Activated CD8-positive, alpha-beta memory T cell treated with anti-CD3 and anti-CD28 coated beads, Interleukin-2, amount 50 U/mL, for 4 hours (primary cell): ENCODE results near the gene TTLL11.
"Not testable (repeated sequence)": the region's sequence is repeated elsewhere in the genome, so short reads cannot be mapped to it uniquely, and the experiment has no call there.

ENCODE experiments used
- DNase-seq: peaks from one replicate; pipeline ENCODE4 v3.0.0-alpha.2; 2020

TTLL11 gene

DNA sequence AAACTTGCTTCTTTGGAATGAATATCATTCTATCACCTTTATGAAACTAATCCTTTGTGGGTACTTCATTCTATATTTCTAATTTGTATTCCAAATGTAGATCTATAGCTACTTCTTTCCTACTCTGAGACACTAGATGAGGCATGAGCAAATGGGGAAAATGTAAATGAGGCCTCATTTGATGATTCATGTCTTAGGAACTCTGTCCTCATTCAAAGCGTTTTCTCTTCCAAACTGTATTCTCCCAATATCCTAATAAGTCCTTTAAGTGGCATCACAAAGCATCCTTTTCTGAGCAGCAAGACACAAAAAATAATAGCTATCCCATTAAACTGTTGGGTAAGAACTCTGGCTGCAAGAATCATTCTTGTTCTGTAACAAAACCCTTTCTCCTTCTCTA is 56.1 kb downstream of the TTLL11 start:
- DNase-seq = no peak

GRCh38 chr9:122036408-122036807 is 56.7 kb downstream of the TTLL11 start:
- DNase-seq = no peak

GRCh38 chr9:122033775-122034373 is 59.2 kb downstream of the TTLL11 start:
- no peak for DNase-seq

DNA sequence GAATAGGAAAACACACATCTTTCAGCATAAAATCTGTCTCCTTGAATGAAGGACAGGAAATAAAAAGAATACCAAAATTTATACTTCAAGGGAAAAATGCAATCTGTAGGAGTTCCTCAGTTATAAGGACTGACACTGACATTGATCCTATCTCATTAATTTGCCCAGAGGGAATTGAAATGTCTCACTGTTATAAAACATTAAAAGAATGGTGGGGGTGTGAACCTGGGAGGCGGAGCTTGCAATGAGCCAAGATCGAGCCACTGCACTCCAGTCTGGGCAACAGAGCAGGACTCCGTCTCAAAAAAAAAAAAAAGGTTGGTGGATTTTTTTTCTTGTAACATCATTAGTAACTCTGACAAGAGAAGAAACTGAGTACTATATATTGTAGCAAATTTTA is 60.8 kb downstream of the TTLL11 start:
- DNase-seq = no peak

GRCh38 chr9:122031776-122032175 is 61.3 kb downstream of the TTLL11 start:
- DNase-seq = no peak

- DNase-seq = no peak
Observed at GRCh38 chr9:122031157-122031556, 62.0 kb downstream of the TTLL11 start.

GRCh38 chr9:122030357-122030756 is 62.8 kb downstream of the TTLL11 start:
- DNase-seq = no peak

DNA sequence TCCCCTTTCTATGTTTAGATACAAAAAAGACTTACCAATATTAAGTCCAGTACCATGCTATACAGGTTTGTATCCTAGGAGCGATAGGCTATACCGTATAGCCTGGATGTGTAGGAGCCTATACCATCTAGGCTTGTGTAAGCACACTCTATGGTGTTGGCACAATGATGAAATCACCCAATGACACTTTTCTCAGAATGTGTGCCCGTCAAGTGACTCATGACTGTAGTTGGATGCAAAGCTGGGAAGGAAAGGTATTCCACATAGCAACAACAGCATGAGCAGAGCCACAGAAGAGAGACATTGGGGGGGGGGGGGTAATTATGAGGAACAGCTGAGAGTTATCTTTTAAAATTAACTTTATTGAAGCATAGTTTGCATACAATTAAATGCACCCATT is 63.2 kb downstream of the TTLL11 start:
- DNase-seq = no peak

GRCh38 chr9:122028089-122028488 is 65.0 kb downstream of the TTLL11 start:
- no peak for DNase-seq

DNA sequence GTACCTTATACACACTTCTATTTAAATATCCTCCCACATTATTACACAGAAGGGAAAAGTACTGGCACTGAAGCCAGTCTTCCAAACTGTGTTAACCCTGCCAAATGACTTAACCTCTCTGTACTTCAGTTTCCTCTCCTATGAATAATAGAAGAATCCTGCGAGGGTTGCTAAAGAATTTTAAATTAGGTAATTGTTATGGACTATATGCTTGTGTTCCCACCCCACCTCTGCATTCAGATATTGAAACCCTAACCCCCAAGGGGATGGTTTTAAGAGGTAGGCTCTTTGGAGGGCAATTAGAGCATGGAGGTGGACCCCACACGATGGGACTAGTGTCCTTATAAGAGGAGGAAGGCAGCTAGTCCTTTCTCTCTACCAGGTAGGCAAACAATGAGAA is 72.7 kb downstream of the TTLL11 start:
- DNase-seq = no peak

- DNase-seq = no peak
Observed at GRCh38 chr9:122016744-122017143, 76.4 kb downstream of the TTLL11 start.

DNA sequence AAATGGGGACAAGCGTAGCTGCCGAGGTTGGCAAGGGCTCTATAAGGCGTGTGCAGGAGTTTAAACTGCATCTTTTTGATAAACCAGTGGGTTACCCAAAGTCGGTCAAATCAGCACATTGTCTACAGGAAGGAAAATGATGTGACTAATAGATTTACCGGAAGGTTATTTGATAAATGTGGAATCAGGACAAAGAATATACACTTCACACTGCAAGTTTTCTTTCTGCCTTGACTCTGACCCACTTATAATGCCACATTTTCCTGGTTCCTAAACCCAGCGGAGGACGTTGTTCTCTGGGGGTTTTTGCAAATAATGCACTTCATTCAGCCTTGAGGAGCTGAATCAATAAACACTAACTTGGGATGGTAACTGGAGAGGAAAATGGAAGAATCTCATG is 76.8 kb downstream of the TTLL11 start:
- no peak for DNase-seq

GRCh38 chr9:122015170-122015821 is 77.8 kb downstream of the TTLL11 start:
- no peak for DNase-seq

DNA sequence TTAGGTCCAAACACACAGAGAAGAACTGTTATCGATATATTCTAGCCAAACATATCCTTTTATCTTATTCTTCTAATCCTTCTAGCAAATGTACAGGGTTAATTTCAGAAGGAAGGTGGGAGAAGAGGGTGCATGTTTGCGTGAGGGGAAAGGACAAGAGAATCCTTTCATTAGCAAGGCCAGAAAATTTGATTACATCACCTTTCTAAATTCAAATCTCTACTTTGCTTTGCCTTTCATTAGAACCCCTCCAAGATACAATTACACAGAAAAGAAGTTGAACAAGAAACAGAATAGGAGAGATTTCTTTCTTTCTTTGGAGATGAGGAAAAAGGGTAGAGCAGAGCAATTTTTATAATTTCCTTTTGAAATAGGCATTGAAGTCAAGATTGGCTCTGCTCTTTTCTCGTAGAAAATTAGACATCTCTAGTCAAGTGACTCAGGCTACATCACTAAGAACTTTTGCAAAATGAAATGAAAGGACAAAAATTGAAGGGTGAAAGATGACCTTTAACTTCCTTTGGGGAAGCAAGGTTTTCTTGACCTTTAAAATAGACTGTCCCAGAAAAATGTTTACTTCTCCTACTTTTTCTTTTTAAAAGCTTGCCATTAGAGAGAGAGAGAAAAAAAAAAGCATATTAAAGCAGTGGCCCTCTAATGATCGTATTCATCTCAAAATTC is 81.2 kb downstream of the TTLL11 start:
- no peak for DNase-seq

- DNase-seq = no peak
Observed at GRCh38 chr9:122008559-122008958, 84.5 kb downstream of the TTLL11 start.

GRCh38 chr9:122007837-122008236 is 85.3 kb downstream of the TTLL11 start:
- DNase-seq = no peak

DNA sequence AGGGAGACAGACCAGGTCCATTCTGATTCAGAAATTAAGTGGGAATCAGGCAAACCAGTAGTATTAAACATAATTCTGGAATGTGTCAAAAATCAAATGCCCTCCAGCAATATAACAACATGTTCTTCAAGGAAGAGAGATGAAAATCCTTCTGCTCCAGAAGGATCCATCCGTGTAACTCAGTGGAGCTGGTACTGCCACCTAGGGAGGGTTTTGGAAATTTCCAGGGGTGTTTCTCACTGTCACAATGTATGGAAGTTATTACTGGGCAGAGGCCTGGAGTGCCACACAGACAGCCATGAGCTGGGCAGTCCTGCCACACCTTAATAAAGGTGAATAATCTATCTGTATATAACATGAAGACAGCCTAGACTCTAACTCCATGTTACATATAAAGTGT is 87.5 kb downstream of the TTLL11 start:
- no peak for DNase-seq

GRCh38 chr9:122004589-122004988 is 88.5 kb downstream of the TTLL11 start:
- DNase-seq = no peak

GRCh38 chr9:122001491-122002201 is 91.5 kb downstream of the TTLL11 start:
- no peak for DNase-seq

DNA sequence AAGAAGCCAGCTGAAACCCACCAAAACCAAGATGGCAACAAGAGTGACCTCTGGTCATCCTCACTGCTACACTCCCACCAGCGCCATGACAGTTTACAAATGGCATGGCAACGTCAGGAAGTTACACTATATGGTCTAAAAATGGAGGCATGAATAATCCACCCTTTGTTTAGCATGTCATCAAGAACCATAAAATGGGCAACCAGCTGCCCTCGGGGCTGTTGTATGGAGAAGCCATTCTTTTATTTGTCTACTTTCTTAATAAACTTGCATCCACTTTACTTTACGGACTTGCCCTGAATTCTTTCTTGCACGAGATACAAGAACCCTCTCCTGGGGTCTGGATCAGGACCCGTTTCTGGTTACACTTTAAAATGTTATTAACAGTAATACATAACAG is 92.6 kb downstream of the TTLL11 start:
- not testable (repeated sequence) for DNase-seq

GRCh38 chr9:121999556-121999955 is 93.6 kb downstream of the TTLL11 start:
- no peak for DNase-seq

- DNase-seq = no peak
Observed at GRCh38 chr9:121998513-121999049, 94.5 kb downstream of the TTLL11 start.

GRCh38 chr9:121997791-121998190 is 95.3 kb downstream of the TTLL11 start:
- DNase-seq = no peak

DNA sequence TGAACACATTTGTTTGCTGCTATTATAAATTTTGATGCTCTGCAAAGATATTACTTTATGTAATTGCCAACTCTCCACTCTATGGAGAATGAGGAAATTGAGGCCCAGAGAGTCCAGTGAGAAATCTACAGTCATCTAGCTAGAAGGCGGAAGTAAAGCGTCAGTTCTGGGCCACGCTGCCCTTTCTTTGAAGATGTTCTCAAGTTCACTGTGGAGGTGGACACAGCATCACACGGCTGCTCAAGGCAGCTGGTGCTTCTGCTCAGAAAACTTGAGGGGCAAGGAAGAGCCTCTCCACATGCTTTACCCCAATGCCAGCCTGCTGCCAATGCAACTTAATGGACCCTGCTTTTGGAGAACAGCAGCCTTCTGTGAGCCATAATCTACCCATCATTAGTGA is 96.3 kb downstream of the TTLL11 start:
- no peak for DNase-seq
